Suppressor macrophage (primary cell): ENCODE measurements around the gene TMEM260.
"Not testable (repeated sequence)": the region's sequence is repeated elsewhere in the genome, so short reads cannot be mapped to it uniquely, and the experiment has no call there.

Experiments
- DNase-seq, 4 experiments: peaks; one replicate each; pipeline ENCODE4 v3.0.0-alpha.2; 2020 to 2022

The TMEM260 gene

GRCh38 chr14:56678838-56679237, 99.2 kb downstream of the TMEM260 start:
- DNase-seq: no peak

- DNase-seq: no peak
Measured at GRCh38 chr14:56686416-56686815, 106.8 kb downstream of the TMEM260 start.

- DNase-seq: no peak
Measured at GRCh38 chr14:56687123-56687522, 107.5 kb downstream of the TMEM260 start.

GRCh38 chr14:56694609-56695008, 115.0 kb downstream of the TMEM260 start:
- no peak for DNase-seq

- not testable (repeated sequence) for DNase-seq
Measured at GRCh38 chr14:56695216-56695615, 115.6 kb downstream of the TMEM260 start.
